DLD1 (cell line): ENCODE data around the gene NXPH3.

Experiments used
- in situ Hi-C: cut with HindIII; loops from 2 replicates; pipeline ENCODE4 v1.10.0; 2017; ENCODE audit warnings: low sequenced_read_pairs

The NXPH3 gene

GRCh38 chr17:49574945-49575678, 559 bp upstream of the NXPH3 start:
- in situ Hi-C loops = no loop called here

- in situ Hi-C loops = no loop called here
These were observed 631 bp downstream of the NXPH3 start for GRCh38 chr17:49576088-49576916.

GRCh38 chr17:49576917-49577649, 1.4 kb downstream of the NXPH3 start:
- in situ Hi-C loops = no loop called here

GRCh38 chr17:49577650-49577934, 1.9 kb downstream of the NXPH3 start:
- in situ Hi-C loops = no loop called here

GRCh38 chr17:49577963-49578362, 2.3 kb downstream of the NXPH3 start:
- in situ Hi-C loops = no loop called here

GRCh38 chr17:49578414-49578813, 2.7 kb downstream of the NXPH3 start:
- in situ Hi-C loops = no loop called here

- in situ Hi-C loops = no loop called here
These were observed 3.4 kb downstream of the NXPH3 start for GRCh38 chr17:49578952-49579500.

GRCh38 chr17:49579522-49579921, 3.9 kb downstream of the NXPH3 start:
- in situ Hi-C loops = no loop called here

- in situ Hi-C loops = no loop called here
These were observed 4.5 kb downstream of the NXPH3 start for GRCh38 chr17:49580055-49580721.

GRCh38 chr17:49580981-49581647, 5.4 kb downstream of the NXPH3 start:
- in situ Hi-C loops = no loop called here

GRCh38 chr17:49581648-49581998, 6.0 kb downstream of the NXPH3 start:
- in situ Hi-C loops = no loop called here

GRCh38 chr17:49582055-49582722, 6.5 kb downstream of the NXPH3 start:
- in situ Hi-C loops = no loop called here

- in situ Hi-C loops = no loop called here
These were observed 7.1 kb downstream of the NXPH3 start for GRCh38 chr17:49582789-49583188.

GRCh38 chr17:49583226-49583625, 7.6 kb downstream of the NXPH3 start:
- in situ Hi-C loops = no loop called here

- in situ Hi-C loops = no loop called here
These were observed 8.2 kb downstream of the NXPH3 start for GRCh38 chr17:49583889-49584288.

- in situ Hi-C loops = no loop called here
These were observed 9.9 kb downstream of the NXPH3 start for GRCh38 chr17:49585422-49586027.

- in situ Hi-C loops = no loop called here
These were observed 11.8 kb downstream of the NXPH3 start for GRCh38 chr17:49587366-49588073.

- in situ Hi-C loops = no loop called here
These were observed 12.6 kb downstream of the NXPH3 start for GRCh38 chr17:49588312-49588711.
